NOMO-1 treated with dmso at 0.1 percent for 144 hours (cell line): ENCODE results near the gene MAU2.
"Not testable (repeated sequence)": the region's sequence is repeated elsewhere in the genome, so short reads cannot be mapped to it uniquely, and the experiment has no call there.

Experiments used
- DNase-seq: peaks from one replicate; lab custom pipeline; 2025; ENCODE audit not compliant: unreplicated experiment; lab: John Stamatoyannopoulos, UW

Gene MAU2

GRCh38 chr19:19343762-19344161, 23.1 kb downstream of the MAU2 start:
- no peak for DNase-seq

- DNase-seq: no peak
Measured at GRCh38 chr19:19345232-19345631, 24.6 kb downstream of the MAU2 start.

- no peak for DNase-seq
Measured at GRCh38 chr19:19345970-19346369, 25.3 kb downstream of the MAU2 start.

GRCh38 chr19:19347401-19348110, 26.9 kb downstream of the MAU2 start:
- no peak for DNase-seq

- DNase-seq: no peak
Measured at GRCh38 chr19:19348266-19348665, 27.6 kb downstream of the MAU2 start.

GRCh38 chr19:19349365-19349764, 28.7 kb downstream of the MAU2 start:
- no peak for DNase-seq

GRCh38 chr19:19350756-19351155, 30.1 kb downstream of the MAU2 start:
- not testable (repeated sequence) for DNase-seq

GRCh38 chr19:19352823-19353222, 32.2 kb downstream of the MAU2 start:
- DNase-seq: no peak

- no peak for DNase-seq
Measured at GRCh38 chr19:19354007-19354406, 33.4 kb downstream of the MAU2 start.

GRCh38 chr19:19354932-19355331, 34.3 kb downstream of the MAU2 start:
- DNase-seq: no peak

GRCh38 chr19:19355606-19356139, 35.0 kb downstream of the MAU2 start:
- DNase-seq: no peak

- no peak for DNase-seq
Measured at GRCh38 chr19:19356500-19356899, 35.9 kb downstream of the MAU2 start.

GRCh38 chr19:19356901-19357566, 36.4 kb downstream of the MAU2 start:
- no peak for DNase-seq

GRCh38 chr19:19361075-19361594, 40.5 kb downstream of the MAU2 start:
- peak; percentile 49 for DNase-seq

- no peak for DNase-seq
Measured at GRCh38 chr19:19362075-19362474, 41.4 kb downstream of the MAU2 start.

- peak; percentile 66 for DNase-seq
Measured at GRCh38 chr19:19366434-19367396, 46.1 kb downstream of the MAU2 start.

GRCh38 chr19:19368087-19368486, 47.5 kb downstream of the MAU2 start:
- no peak for DNase-seq

GRCh38 chr19:19371059-19371458, 50.4 kb downstream of the MAU2 start:
- no peak for DNase-seq

- peak; percentile 94 for DNase-seq
Measured at GRCh38 chr19:19372656-19373416, 52.2 kb downstream of the MAU2 start.

GRCh38 chr19:19379527-19379926, 58.9 kb downstream of the MAU2 start:
- no peak for DNase-seq
